Epithelial cell of alveolus of lung (primary cell): ENCODE data around the gene GHRHR. TPM values are rescaled to one million over a fixed set of nuclear protein-coding genes. Genes with fewer than 3 reads are reported as not detected.

Experiments
- total RNA-seq: library from RNA; depleted of rRNA; stranded (reverse); fragments of >200 nt; gene quantifications from 2 replicates; pipeline ENCODE4 v1.2.1, GENCODE V29; 2015

GHRHR gene
- total RNA-seq: not detected in 2 replicates

DNA sequence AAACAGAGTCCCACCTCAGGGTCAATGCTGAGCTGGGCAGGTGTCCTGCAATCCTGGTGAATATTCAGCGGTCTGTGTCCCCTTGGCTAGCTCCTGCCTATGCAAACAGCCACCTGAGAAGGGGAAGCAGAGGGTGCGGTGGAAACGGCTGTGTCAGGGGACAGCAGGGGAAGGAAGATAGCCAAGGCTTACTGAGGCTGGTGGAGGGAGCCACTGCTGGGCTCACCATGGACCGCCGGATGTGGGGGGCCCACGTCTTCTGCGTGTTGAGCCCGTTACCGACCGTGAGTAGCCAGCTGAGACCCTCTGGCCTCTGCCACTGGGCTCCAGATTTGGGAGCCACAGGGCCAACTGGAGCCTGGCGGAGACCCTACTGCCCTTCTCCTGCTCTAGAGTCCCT, at the start of gene GHRHR:
Gene GHRHR (plus strand): TSS at position 112 of the 400 bp plus-strand sequence. CDS start 116 bp downstream, at position 228.

Other genes with a start within 250 kb of the GHRHR start
- gene INMT, start 211.8 kb upstream of the GHRHR start, total RNA-seq: 1.7 and 11.2 TPM in 2 replicates
- gene MINDY4, start 192.5 kb upstream of the GHRHR start, total RNA-seq: 3.9 and 4.2 TPM in 2 replicates
- 0.78 and 1.4 TPM in 2 replicates for gene AQP1, start 52.1 kb upstream of the GHRHR start, total RNA-seq
- gene ADCYAP1R1, start 88.4 kb downstream of the GHRHR start, total RNA-seq: not detected in 2 replicates